Non-pigmented ciliary epithelial cell (primary cell): ENCODE data around the gene MAP1LC3B.
"Not testable (repeated sequence)": the region's sequence is repeated elsewhere in the genome, so short reads cannot be mapped to it uniquely, and the experiment has no call there.

ENCODE experiments used
- DNase-seq: peaks from one replicate; pipeline ENCODE4 v3.0.0-alpha.2; 2010; ENCODE audit warnings: low read depth

Gene MAP1LC3B

GRCh38 chr16:87360862-87361610 is 31.1 kb upstream of the MAP1LC3B start:
- DNase-seq, result no peak

- no peak for DNase-seq
Observed at GRCh38 chr16:87361916-87362619, 30.1 kb upstream of the MAP1LC3B start.

GRCh38 chr16:87362828-87363559 is 29.1 kb upstream of the MAP1LC3B start:
- not testable (repeated sequence) for DNase-seq

- DNase-seq, result no peak
Observed at GRCh38 chr16:87363771-87364455, 28.2 kb upstream of the MAP1LC3B start.

- no peak for DNase-seq
Observed at GRCh38 chr16:87365021-87365713, 27.0 kb upstream of the MAP1LC3B start.

- no peak for DNase-seq
Observed at GRCh38 chr16:87366288-87366687, 25.8 kb upstream of the MAP1LC3B start.

GRCh38 chr16:87366930-87367329 is 25.2 kb upstream of the MAP1LC3B start:
- no peak for DNase-seq

- no peak for DNase-seq
Observed at GRCh38 chr16:87367529-87367928, 24.6 kb upstream of the MAP1LC3B start.

GRCh38 chr16:87368029-87368770 is 23.9 kb upstream of the MAP1LC3B start:
- no peak for DNase-seq

- DNase-seq, result no peak
Observed at GRCh38 chr16:87369117-87369765, 22.9 kb upstream of the MAP1LC3B start.

GRCh38 chr16:87369796-87370719 is 22.1 kb upstream of the MAP1LC3B start:
- DNase-seq, result no peak

GRCh38 chr16:87371261-87371866 is 20.8 kb upstream of the MAP1LC3B start:
- DNase-seq, result no peak

- no peak for DNase-seq
Observed at GRCh38 chr16:87372305-87372704, 19.8 kb upstream of the MAP1LC3B start.

GRCh38 chr16:87374313-87374712 is 17.8 kb upstream of the MAP1LC3B start:
- DNase-seq, result no peak

GRCh38 chr16:87375426-87376135 is 16.6 kb upstream of the MAP1LC3B start:
- DNase-seq, result no peak

- DNase-seq, result no peak
Observed at GRCh38 chr16:87376660-87377059, 15.5 kb upstream of the MAP1LC3B start.

- DNase-seq, result not testable (repeated sequence)
Observed at GRCh38 chr16:87379312-87379752, 12.8 kb upstream of the MAP1LC3B start.

- no peak for DNase-seq
Observed at GRCh38 chr16:87380403-87380802, 11.7 kb upstream of the MAP1LC3B start.
